Fibroblast of lung (primary cell): Measurements from ENCODE around the gene CCDC54. TPM values are rescaled to one million over a fixed set of nuclear protein-coding genes. Genes with fewer than 3 reads are reported as not detected.

Experiments
- DNase-seq, 2 donors: peaks; one replicate each; pipeline versions ENCODE4 v3.0.0 to v3.0.0-alpha.2; 2010; ENCODE audit warnings: low read depth in 2 of 2
- H2AFZ ChIP-seq: 2 replicates; pipeline ENCODE4 v1.5.1; 2012; ENCODE audit warnings: low read length, control low read depth, inconsistent platforms
- H3K27ac ChIP-seq: 2 replicates; pipeline ENCODE4 v1.5.1; 2011; ENCODE audit warnings: low read length, control low read depth; ENCODE audit not compliant: insufficient read depth
- H3K27me3 ChIP-seq: 2 replicates; pipeline ENCODE4 v1.5.1; 2011; ENCODE audit warnings: mild to moderate bottlenecking, low read length; ENCODE audit not compliant: control insufficient read depth, insufficient read depth
- H3K36me3 ChIP-seq: 2 replicates; pipeline ENCODE4 v1.5.1; 2011; ENCODE audit warnings: low read length; ENCODE audit not compliant: control insufficient read depth, insufficient read depth
- H3K4me1 ChIP-seq: 2 replicates; pipeline ENCODE4 v1.5.1; 2011; ENCODE audit warnings: low read length; ENCODE audit not compliant: control insufficient read depth, insufficient read depth; ENCODE audit errors: extremely low read depth
- H3K4me2 ChIP-seq: 2 replicates; pipeline ENCODE4 v1.5.1; 2011; ENCODE audit warnings: low read length, control low read depth; ENCODE audit not compliant: insufficient read depth; ENCODE audit errors: extremely low read depth
- H3K4me3 ChIP-seq, 4 experiments: fragments of 200-600 bp in 1 of 4; sonication (generic) in 1 of 4; replicated peaks in 1 of 4; 2 replicates each; pipeline ENCODE4 v1.5.1; 2011 to 2016; ENCODE audit warnings: low read length in 4 of 4, low read depth in 3 of 4, mild to moderate bottlenecking in 3 of 4, control low read depth in 2 of 4, inconsistent platforms in 1 of 4, mixed read lengths in 1 of 4; ENCODE audit not compliant: insufficient read depth in 1 of 4; ENCODE audit errors: control extremely low read depth in 1 of 4
- H3K79me2 ChIP-seq: 2 replicates; pipeline ENCODE4 v1.5.1; 2012; ENCODE audit warnings: mild to moderate bottlenecking, low read length, inconsistent platforms; ENCODE audit not compliant: control insufficient read depth, insufficient read depth
- H3K9ac ChIP-seq: 2 replicates; pipeline ENCODE4 v1.5.1; 2011; ENCODE audit warnings: mild to moderate bottlenecking, low read length, control low read depth; ENCODE audit not compliant: insufficient read depth
- H3K9me3 ChIP-seq: 2 replicates; pipeline ENCODE4 v1.5.1; 2012; ENCODE audit warnings: low read depth, low read length; ENCODE audit not compliant: control insufficient read depth, insufficient read depth
- H4K20me1 ChIP-seq: 2 replicates; pipeline ENCODE4 v1.5.1; 2011; ENCODE audit warnings: low read length; ENCODE audit not compliant: control insufficient read depth, insufficient read depth; ENCODE audit errors: extremely low read depth
- CTCF ChIP-seq, 2 donors: IDR thresholded peaks in 1 of 2; conservative IDR thresholded peaks in 1 of 2; 1 replicate in 1 of 2; 2 replicates in 1 of 2; pipeline ENCODE4 v1.5.1; 2011 to 2012; ENCODE audit warnings: low read length in 2 of 2, control low read depth in 1 of 2, inconsistent platforms in 1 of 2, low read depth in 1 of 2, mild to moderate bottlenecking in 1 of 2
- EZH2 ChIP-seq: IDR thresholded peaks from 2 replicates; pipeline ENCODE4 v1.5.1; 2012; ENCODE audit warnings: low read length, control low read depth, mild to moderate bottlenecking; ENCODE audit errors: missing control alignments
- polyA plus RNA-seq, 2 donors: library from polyadenylated mRNA; depleted of rRNA in 1 of 2; stranded (reverse) in 1 of 2; unstranded in 1 of 2; fragments of >200 nt; gene quantifications; 2 replicates each; pipeline ENCODE4 v1.2.1, GENCODE V29; 2011 to 2012; ENCODE audit warnings: missing spikeins in 1 of 2
- total RNA-seq: library from RNA; depleted of rRNA; stranded (reverse); fragments of >200 nt; gene quantifications from 2 replicates; pipeline ENCODE4 v1.2.1, GENCODE V29; 2014

The CCDC54 gene
- total and polyA plus RNA-seq, 2 donors (not counting 1 experiment from before 2014, with no cell fraction given), result not detected

GRCh38 chr3:107368654-107369398 is 8.4 kb upstream of the CCDC54 start:
- no peak for DNase-seq
- Histone ChIP-seq H3K9ac (no peak overlapping the region), H3K79me2 (no peaks in the 10 kb centered on the region), H3K36me3 (no peaks in the 10 kb centered on the region), H3K4me2 (peak overlapping the region; percentile 1), H3K27me3 (no peaks in the 10 kb centered on the region), H3K4me3 (no peak overlapping the region), H4K20me1 (no peaks in the 10 kb centered on the region), H3K4me1 (peaks cover 2% of the 10 kb centered on the region), H3K9me3 (no peaks in the 10 kb centered on the region), H2AFZ (peak overlapping the region; percentile 23), H3K27ac (no peak overlapping the region)
- TF ChIP-seq CTCF (conservative IDR thresholded peaks at IDR 0.05 in 1 of 2, IDR thresholded peaks at IDR 0.05 in 1 of 2; ENCODE audit: low read depth in 1 of 2, low read length in 2 of 2), result no peak
- no peak for TF ChIP-seq EZH2

GRCh38 chr3:107369791-107370190 is 7.4 kb upstream of the CCDC54 start:
- peaks cover 2% of the 10 kb centered on the region for H3K4me1 ChIP-seq
- no peak for TF ChIP-seq CTCF (conservative IDR thresholded peaks at IDR 0.05 in 1 of 2, IDR thresholded peaks at IDR 0.05 in 1 of 2; ENCODE audit: low read depth in 1 of 2, low read length in 2 of 2)
- TF ChIP-seq EZH2, result no peak
- H4K20me1 ChIP-seq, result no peaks in the 10 kb centered on the region
- H2AFZ ChIP-seq, result no peak overlapping the region
- no peaks in the 10 kb centered on the region for H3K36me3 ChIP-seq
- no peak overlapping the region for H3K27ac ChIP-seq
- no peak overlapping the region for H3K4me3 ChIP-seq
- DNase-seq, result peak in 1 of 2 donors; percentile 32
- H3K4me2 ChIP-seq, result no peak overlapping the region
- no peak overlapping the region for H3K9ac ChIP-seq
- no peaks in the 10 kb centered on the region for H3K79me2 ChIP-seq
- H3K9me3 ChIP-seq, result no peaks in the 10 kb centered on the region
- no peaks in the 10 kb centered on the region for H3K27me3 ChIP-seq

- Histone ChIP-seq H3K36me3 (no peaks in the 10 kb centered on the region), H3K4me2 (no peak overlapping the region), H3K79me2 (no peaks in the 10 kb centered on the region), H3K9ac (no peak overlapping the region), H3K27ac (no peak overlapping the region), H3K9me3 (no peaks in the 10 kb centered on the region), H3K4me1 (peaks cover 2% of the 10 kb centered on the region), H2AFZ (no peak overlapping the region), H4K20me1 (no peaks in the 10 kb centered on the region), H3K27me3 (no peaks in the 10 kb centered on the region), H3K4me3 (no peak overlapping the region)
- TF ChIP-seq CTCF (conservative IDR thresholded peaks at IDR 0.05 in 1 of 2, IDR thresholded peaks at IDR 0.05 in 1 of 2; ENCODE audit: low read depth in 1 of 2, low read length in 2 of 2) (no peak), EZH2 (no peak)
- DNase-seq, result no peak
These were observed 6.3 kb upstream of the CCDC54 start for GRCh38 chr3:107370907-107371306.
